Smooth muscle cell (in vitro differentiated cells): Measurements from ENCODE around the gene DUS1L. TPM values are rescaled to one million over a fixed set of nuclear protein-coding genes. Genes with fewer than 3 reads are reported as not detected.
"Not testable (repeated sequence)": the region's sequence is repeated elsewhere in the genome, so short reads cannot be mapped to it uniquely, and the experiment has no call there.

ENCODE experiments used
- DNase-seq: peaks from one replicate; lab custom pipeline; 2025; ENCODE audit not compliant: unreplicated experiment; lab: John Stamatoyannopoulos, UW
- H2AFZ ChIP-seq: fragments of 200-600 bp; sonication (generic); 2 replicates; pipeline ENCODE4 v1.6.0; 2016; ENCODE audit warnings: antibody characterized with exemption, low read depth, mild to moderate bottlenecking
- H3F3A ChIP-seq: fragments of 200-600 bp; sonication (generic); 2 replicates; pipeline ENCODE4 v1.6.0; 2017; ENCODE audit warnings: antibody characterized with exemption, low read depth
- H3K27ac ChIP-seq: fragments of 200-600 bp; sonication (generic); 2 replicates; pipeline ENCODE4 v1.5.1; 2016; ENCODE audit warnings: low read depth, mild to moderate bottlenecking
- H3K27me3 ChIP-seq: fragments of 200-600 bp; sonication (generic); 2 replicates; pipeline ENCODE4 v1.6.1; 2016; ENCODE audit warnings: low read depth, mild to moderate bottlenecking
- H3K36me3 ChIP-seq: fragments of 200-600 bp; sonication (generic); 2 replicates; pipeline ENCODE4 v1.5.1; 2016; ENCODE audit warnings: low read depth
- H3K4me1 ChIP-seq: fragments of 200-600 bp; sonication (generic); 2 replicates; pipeline ENCODE4 v1.5.1; 2016; ENCODE audit warnings: low read depth
- H3K4me2 ChIP-seq: fragments of 200-600 bp; sonication (generic); 2 replicates; pipeline ENCODE4 v1.6.0; 2016; ENCODE audit warnings: mild to moderate bottlenecking
- H3K4me3 ChIP-seq: fragments of 200-600 bp; sonication (generic); 2 replicates; pipeline ENCODE4 v1.5.1; 2016; ENCODE audit warnings: mild to moderate bottlenecking
- H3K79me2 ChIP-seq: fragments of 200-600 bp; sonication (generic); 2 replicates; pipeline ENCODE4 v1.6.0; 2016; ENCODE audit warnings: low read depth, mild to moderate bottlenecking
- H3K9ac ChIP-seq: fragments of 200-600 bp; sonication (generic); 2 replicates; pipeline ENCODE4 v1.6.0; 2016; ENCODE audit warnings: low read depth
- H3K9me3 ChIP-seq: fragments of 200-600 bp; sonication (generic); replicated peaks from 2 replicates; pipeline ENCODE4 v1.5.1; 2016; ENCODE audit warnings: low read depth
- H4K20me1 ChIP-seq: fragments of 200-600 bp; sonication (generic); 2 replicates; pipeline ENCODE4 v1.6.0; 2016; ENCODE audit warnings: low read depth
- CTCF ChIP-seq: fragments of 200-600 bp; sonication (generic); IDR thresholded peaks from 2 replicates; pipeline ENCODE4 v1.5.1; 2017; ENCODE audit warnings: borderline replicate concordance, mild to moderate bottlenecking, antibody characterized with exemption; ENCODE audit not compliant: insufficient read depth, poor library complexity, severe bottlenecking
- WGBS: methylation state at CpG from one replicate; pipeline ENCODE4 v1.1.7; 2016; ENCODE audit warnings: low lambda C conversion rate; 5-methylcytosine and 5-hydroxymethylcytosine counted together
- polyA plus RNA-seq: library from polyadenylated mRNA; unstranded; fragments of >200 nt; fragmentation: Nextera tagmentation; extraction: Ambion mirVana; gene quantifications from 2 replicates; pipeline ENCODE4 v1.2.1, GENCODE V29; 2016
- total RNA-seq: library from RNA; depleted of rRNA; stranded (reverse); fragments of >200 nt; gene quantifications from 2 replicates; pipeline ENCODE4 v1.2.3, GENCODE V29; 2014

The DUS1L gene
- total and polyA plus RNA-seq, 2 experiments from 2014 or later = 49.4 to 125 TPM

GRCh38 chr17:82039695-82040299 is 25.8 kb downstream of the DUS1L start:
- H2AFZ ChIP-seq = no peak overlapping the region
- H3F3A ChIP-seq = peaks cover 6% of the 10 kb centered on the region
- H3K27ac ChIP-seq = no peak overlapping the region
- no peak overlapping the region for H3K9ac ChIP-seq
- H3K4me1 ChIP-seq = peaks cover 6% of the 10 kb centered on the region
- no peaks in the 10 kb centered on the region for H3K27me3 ChIP-seq
- H3K4me2 ChIP-seq = no peak overlapping the region
- no peak for TF ChIP-seq CTCF
- no peak for DNase-seq
- no peaks in the 10 kb centered on the region for H3K9me3 ChIP-seq
- H3K36me3 ChIP-seq = no peaks in the 10 kb centered on the region
- no peaks in the 10 kb centered on the region for H3K79me2 ChIP-seq
- 98% methylated on average over 8 of the region's 8 CpGs for WGBS
- no peak overlapping the region for H3K4me3 ChIP-seq
- H4K20me1 ChIP-seq = no peaks in the 10 kb centered on the region

- not testable (repeated sequence) for H4K20me1 ChIP-seq, H3K79me2 ChIP-seq, H3K27ac ChIP-seq, H3K36me3 ChIP-seq, H3K9ac ChIP-seq, H3K9me3 ChIP-seq, H2AFZ ChIP-seq, H3K4me1 ChIP-seq, H3K27me3 ChIP-seq, H3F3A ChIP-seq, DNase-seq, H3K4me2 ChIP-seq, H3K4me3 ChIP-seq
- 91% methylated on average over 16 of the region's 16 CpGs for WGBS
Observed at GRCh38 chr17:82038796-82039409, 26.7 kb downstream of the DUS1L start.

GRCh38 chr17:82037889-82038195 is 27.8 kb downstream of the DUS1L start:
- no peak overlapping the region for H3K9ac ChIP-seq
- H3K27me3 ChIP-seq = no peaks in the 10 kb centered on the region
- H3F3A ChIP-seq = peaks cover 6% of the 10 kb centered on the region
- TF ChIP-seq CTCF = no peak
- peaks cover 6% of the 10 kb centered on the region for H3K4me1 ChIP-seq
- 23% methylated on average over 10 of the region's 10 CpGs for WGBS
- no peaks in the 10 kb centered on the region for H4K20me1 ChIP-seq
- no peaks in the 10 kb centered on the region for H3K36me3 ChIP-seq
- no peak overlapping the region for H3K27ac ChIP-seq
- no peak overlapping the region for H2AFZ ChIP-seq
- no peak for DNase-seq
- H3K9me3 ChIP-seq = no peaks in the 10 kb centered on the region
- H3K79me2 ChIP-seq = no peaks in the 10 kb centered on the region
- H3K4me3 ChIP-seq = peak overlapping the region; percentile 60
- H3K4me2 ChIP-seq = peak overlapping the region; percentile 94

- peak within 1 kb of the TSS; percentile 86 for H2AFZ ChIP-seq
- no peaks in the 10 kb centered on the region for H3K27me3 ChIP-seq
- H3F3A ChIP-seq = peaks cover 6% of the 10 kb centered on the region
- H3K4me2 ChIP-seq = peak within 1 kb of the TSS; percentile 94
- peaks cover 6% of the 10 kb centered on the region for H3K4me1 ChIP-seq
- peak within 1 kb of the TSS; percentile 44 for H3K27ac ChIP-seq
- WGBS = 1% methylated on average over 53 of the region's 92 CpGs
- peak; percentile 96 for DNase-seq
- H3K4me3 ChIP-seq = peak within 1 kb of the TSS; percentile 60
- H3K79me2 ChIP-seq = no peaks in the 10 kb centered on the region
- no peaks in the 10 kb centered on the region for H3K9me3 ChIP-seq
- peak within 1 kb of the TSS; percentile 52 for H3K9ac ChIP-seq
- H3K36me3 ChIP-seq = no peaks in the 10 kb centered on the region
- no peaks in the 10 kb centered on the region for H4K20me1 ChIP-seq
- peak; percentile 79 for TF ChIP-seq CTCF
Observed at GRCh38 chr17:82037092-82037888, 28.3 kb downstream of the DUS1L start, which contains the start of gene DCXR. Gene DCXR (minus strand): TSS chr17:82037697. CDS start chr17:82037682, 15 bp downstream.
